ENCODE data around the gene SLC26A11. TPM values are rescaled to one million over a fixed set of nuclear protein-coding genes. Genes with fewer than 3 reads are reported as not detected.

SLC26A11 gene
- total RNA-seq, 4 donors from 2014 or later, result 14.1 to 38.9 (median 26.5) TPM

- Histone ChIP-seq H3K27ac (no peak overlapping the region), H3K27me3 (no peaks in the 10 kb centered on the region), H3K4me1 (peaks cover 33% of the 10 kb centered on the region), H3K9me3 (no peaks in the 10 kb centered on the region), H3K36me3 (peaks cover 14% of the 10 kb centered on the region), H3K4me3 (no peak overlapping the region)
- WGBS, result 92% methylated on average over 10 of the region's 10 CpGs
- no peak for DNase-seq (ENCODE audit: low spot score in 2 of 2)
- no peak for TF ChIP-seq POLR2AphosphoS5 (IDR thresholded peaks at IDR 0.05)
- TF ChIP-seq CTCF (IDR thresholded peaks at IDR 0.05), result no peak
- TF ChIP-seq POLR2A (IDR thresholded peaks at IDR 0.05), result no peak
- TF ChIP-seq EP300 (IDR thresholded peaks at IDR 0.05), result no peak
These were observed 61.3 kb downstream of the SLC26A11 start for GRCh38 chr17:80281516-80281915.

DNA sequence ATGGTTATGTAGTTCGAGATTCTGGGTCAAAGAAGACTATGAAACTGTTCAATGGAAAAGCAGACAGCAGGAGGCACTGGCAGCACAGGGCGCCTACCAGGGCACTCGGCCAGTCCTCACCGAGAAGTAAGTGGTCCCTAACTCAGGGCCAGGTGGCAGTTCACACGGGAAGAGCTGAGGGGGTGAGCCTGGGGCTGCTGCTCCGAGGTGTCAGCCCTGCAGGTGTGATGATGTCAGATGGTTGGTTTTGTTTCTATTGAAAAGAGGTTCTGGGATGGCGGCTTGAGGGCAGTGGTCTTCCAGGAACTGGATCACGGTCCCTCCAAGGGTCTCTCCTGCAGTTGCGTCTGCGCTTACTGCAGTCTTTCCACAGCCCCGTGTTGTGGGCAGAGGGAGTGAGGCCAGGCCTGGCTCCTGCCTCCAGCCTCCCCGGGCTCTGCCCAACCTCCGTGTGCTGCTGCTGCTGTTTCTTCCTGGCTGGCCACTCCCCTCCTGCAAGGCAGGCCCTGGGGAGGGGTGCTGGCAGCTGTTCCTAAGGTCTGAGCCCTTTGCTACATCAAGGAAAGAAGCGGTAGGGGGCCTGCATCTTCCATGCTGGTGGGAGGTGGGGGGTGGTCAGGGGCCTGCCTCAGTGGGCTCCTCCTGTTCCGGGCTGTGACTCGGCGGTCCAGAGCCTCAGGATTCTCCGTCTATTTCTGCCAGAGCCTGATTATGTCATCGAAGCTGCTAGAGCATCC is 63.1 kb downstream of the SLC26A11 start:
- Histone ChIP-seq H3K27ac (no peak overlapping the region), H3K4me3 (no peak overlapping the region), H3K4me1 (peaks cover 22% of the 10 kb centered on the region), H3K36me3 (peaks cover 21% of the 10 kb centered on the region), H3K27me3 (no peaks in the 10 kb centered on the region), H3K9me3 (no peaks in the 10 kb centered on the region)
- TF ChIP-seq POLR2A (IDR thresholded peaks at IDR 0.05) (no peak), CTCF (IDR thresholded peaks at IDR 0.05) (no peak), POLR2AphosphoS5 (IDR thresholded peaks at IDR 0.05) (no peak), EP300 (IDR thresholded peaks at IDR 0.05) (no peak)
- DNase-seq (ENCODE audit: low spot score in 2 of 2), result no peak
- WGBS, result 81% methylated on average over 17 of the region's 19 CpGs

- TF ChIP-seq EP300 (IDR thresholded peaks at IDR 0.05), result no peak
- TF ChIP-seq CTCF (IDR thresholded peaks at IDR 0.05), result no peak
- no peak for TF ChIP-seq POLR2A (IDR thresholded peaks at IDR 0.05)
- no peak for TF ChIP-seq POLR2AphosphoS5 (IDR thresholded peaks at IDR 0.05)
- H3K9me3 ChIP-seq, result no peaks in the 10 kb centered on the region
- no peak overlapping the region for H3K27ac ChIP-seq
- H3K36me3 ChIP-seq, result peaks cover 30% of the 10 kb centered on the region
- no peak for DNase-seq (ENCODE audit: low spot score in 2 of 2)
- WGBS, result 86% methylated on average over 7 of the region's 11 CpGs
- H3K4me1 ChIP-seq, result peaks cover 8% of the 10 kb centered on the region
- H3K4me3 ChIP-seq, result no peak overlapping the region
- no peaks in the 10 kb centered on the region for H3K27me3 ChIP-seq
These were observed 64.4 kb downstream of the SLC26A11 start for GRCh38 chr17:80284631-80285030.

- no peak for TF ChIP-seq EP300 (IDR thresholded peaks at IDR 0.05)
- no peak for TF ChIP-seq POLR2AphosphoS5 (IDR thresholded peaks at IDR 0.05)
- no peak for TF ChIP-seq CTCF (IDR thresholded peaks at IDR 0.05)
- H3K27ac ChIP-seq, result no peak overlapping the region
- 94% methylated on average over 11 of the region's 19 CpGs for WGBS
These were observed 65.2 kb downstream of the SLC26A11 start for GRCh38 chr17:80285237-80285920.

GRCh38 chr17:80286638-80286960 is 66.4 kb downstream of the SLC26A11 start:
- WGBS, result 96% methylated on average over 4 of the region's 5 CpGs
- no peak for DNase-seq (ENCODE audit: low spot score in 2 of 2)
- peaks cover 47% of the 10 kb centered on the region for H3K36me3 ChIP-seq
- H3K27ac ChIP-seq, result no peak overlapping the region
- H3K4me3 ChIP-seq, result no peak overlapping the region
- H3K27me3 ChIP-seq, result no peaks in the 10 kb centered on the region
- H3K4me1 ChIP-seq, result no peaks in the 10 kb centered on the region
- H3K9me3 ChIP-seq, result no peaks in the 10 kb centered on the region
- TF ChIP-seq CTCF (IDR thresholded peaks at IDR 0.05) (no peak), EP300 (IDR thresholded peaks at IDR 0.05) (no peak), POLR2A (IDR thresholded peaks at IDR 0.05) (no peak), POLR2AphosphoS5 (IDR thresholded peaks at IDR 0.05) (no peak)

More at GRCh38 chr17:80285237-80285920, 65.2 kb downstream of the SLC26A11 start:
- H3K4me3 ChIP-seq, result no peak overlapping the region
- H3K9me3 ChIP-seq, result no peaks in the 10 kb centered on the region
- no peak for DNase-seq (ENCODE audit: low spot score in 2 of 2)
- H3K27me3 ChIP-seq, result no peaks in the 10 kb centered on the region
- H3K4me1 ChIP-seq, result peaks cover under 1% of the 10 kb centered on the region
- H3K36me3 ChIP-seq, result peaks cover 37% of the 10 kb centered on the region
